Left ventricle myocardium inferior (tissue), 1 donor: ENCODE data around the gene CD302. TPM values are rescaled to one million over a fixed set of nuclear protein-coding genes. Genes with fewer than 3 reads are reported as not detected.
"Not testable (repeated sequence)": the region's sequence is repeated elsewhere in the genome, so short reads cannot be mapped to it uniquely, and the experiment has no call there.

Experiments
- DNase-seq: peaks from one replicate; pipeline ENCODE4 v3.0.0-alpha.2; 2020
- H3K27ac ChIP-seq: fragments of 200-600 bp; replicated peaks from 2 replicates; pipeline ENCODE4 v1.8.0; 2021
- H3K27me3 ChIP-seq: fragments of 200-600 bp; 2 replicates; pipeline ENCODE4 v1.8.0; 2021; ENCODE audit warnings: low read depth
- H3K36me3 ChIP-seq: fragments of 200-600 bp; 2 replicates; pipeline ENCODE4 v1.8.0; 2021
- H3K4me1 ChIP-seq: fragments of 200-600 bp; 2 replicates; pipeline ENCODE4 v1.8.0; 2021
- H3K4me3 ChIP-seq: fragments of 200-600 bp; 2 replicates; pipeline ENCODE4 v1.8.0; 2021; ENCODE audit warnings: mild to moderate bottlenecking, moderate library complexity
- H3K9me3 ChIP-seq: fragments of 200-600 bp; replicated peaks from 2 replicates; pipeline ENCODE4 v1.8.0; 2021
- intact Hi-C: fragments of 100-400 bp; cut with micrococcal nuclease; formaldehyde crosslinking; loops from one replicate; pipeline ENCODE4 v1.11.0; 2022
- total RNA-seq: library from RNA; stranded (reverse); fragmentation: NEBNext Ultra II Directional; extraction: Animal tissue kit (Norgen Biotek cat#: 25700); gene quantifications from one replicate; pipeline ENCODE4 v1.2.1, GENCODE V29; 2021
- TF ChIP-seq, protein P1 (sequence below): fragments of 200-600 bp; IDR thresholded peaks from 2 replicates; pipeline ENCODE4 v1.8.0; 2021; ENCODE audit warnings: antibody characterized with exemption, mild to moderate bottlenecking, borderline replicate concordance
- donor health status: DM: no; HTN: yes; CAD: no; lungs with severe emphysema.

Gene CD302
- total RNA-seq, 1 donor from 2014 or later = 17.2 TPM

DNA sequence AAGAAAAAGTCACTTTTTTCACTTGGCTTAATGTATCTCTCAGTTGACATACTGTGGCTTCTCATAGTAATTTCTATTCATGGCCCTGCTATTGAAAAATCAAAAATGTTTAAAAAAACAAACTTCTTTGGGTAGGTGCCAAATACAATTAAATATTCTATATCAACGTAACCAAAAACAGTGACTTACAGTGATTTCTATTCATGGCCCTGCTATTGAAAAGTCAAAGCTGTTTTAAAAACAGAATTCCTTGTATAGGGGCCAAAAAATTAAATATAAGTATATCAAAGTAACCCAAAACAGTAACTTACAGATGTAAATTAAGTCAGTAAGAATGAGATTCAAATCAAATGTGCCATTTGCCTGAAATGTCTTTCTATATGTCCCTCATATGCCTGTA is 31.4 kb upstream of the CD302 start:
- Histone ChIP-seq H3K36me3 (no peaks in the 10 kb centered on the region), H3K4me3 (no peak overlapping the region), H3K27ac (no peak overlapping the region), H3K9me3 (peaks cover 3% of the 10 kb centered on the region), H3K4me1 (no peaks in the 10 kb centered on the region), H3K27me3 (no peaks in the 10 kb centered on the region)
- intact Hi-C loops = no loop called here
- DNase-seq = no peak
- TF ChIP-seq, protein P1, sequence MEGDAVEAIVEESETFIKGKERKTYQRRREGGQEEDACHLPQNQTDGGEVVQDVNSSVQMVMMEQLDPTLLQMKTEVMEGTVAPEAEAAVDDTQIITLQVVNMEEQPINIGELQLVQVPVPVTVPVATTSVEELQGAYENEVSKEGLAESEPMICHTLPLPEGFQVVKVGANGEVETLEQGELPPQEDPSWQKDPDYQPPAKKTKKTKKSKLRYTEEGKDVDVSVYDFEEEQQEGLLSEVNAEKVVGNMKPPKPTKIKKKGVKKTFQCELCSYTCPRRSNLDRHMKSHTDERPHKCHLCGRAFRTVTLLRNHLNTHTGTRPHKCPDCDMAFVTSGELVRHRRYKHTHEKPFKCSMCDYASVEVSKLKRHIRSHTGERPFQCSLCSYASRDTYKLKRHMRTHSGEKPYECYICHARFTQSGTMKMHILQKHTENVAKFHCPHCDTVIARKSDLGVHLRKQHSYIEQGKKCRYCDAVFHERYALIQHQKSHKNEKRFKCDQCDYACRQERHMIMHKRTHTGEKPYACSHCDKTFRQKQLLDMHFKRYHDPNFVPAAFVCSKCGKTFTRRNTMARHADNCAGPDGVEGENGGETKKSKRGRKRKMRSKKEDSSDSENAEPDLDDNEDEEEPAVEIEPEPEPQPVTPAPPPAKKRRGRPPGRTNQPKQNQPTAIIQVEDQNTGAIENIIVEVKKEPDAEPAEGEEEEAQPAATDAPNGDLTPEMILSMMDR = no peak

DNA sequence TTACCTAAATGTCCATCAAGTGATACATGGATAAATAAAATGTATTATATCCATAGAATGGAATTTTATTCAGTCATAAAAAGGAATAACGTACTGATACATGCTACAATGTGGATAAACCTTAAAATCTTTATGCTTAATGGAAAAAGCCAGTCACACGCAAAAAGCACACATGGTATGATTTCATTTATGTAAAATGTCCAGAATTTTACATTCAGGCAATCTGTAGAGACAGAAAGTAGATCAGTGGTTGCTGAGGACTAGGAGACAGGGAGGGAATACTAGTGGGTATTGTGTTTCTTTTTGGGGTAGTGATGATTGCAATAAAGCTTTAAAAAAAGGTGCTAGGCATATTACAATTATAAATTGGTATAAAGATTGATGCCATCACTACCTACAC is 30.7 kb upstream of the CD302 start:
- no peaks in the 10 kb centered on the region for H3K27me3 ChIP-seq
- intact Hi-C loops = no loop called here
- H3K27ac ChIP-seq = no peak overlapping the region
- TF ChIP-seq, protein P1 = no peak
- H3K36me3 ChIP-seq = no peaks in the 10 kb centered on the region
- peaks cover 3% of the 10 kb centered on the region for H3K9me3 ChIP-seq
- no peak for DNase-seq
- H3K4me3 ChIP-seq = no peak overlapping the region
- H3K4me1 ChIP-seq = no peaks in the 10 kb centered on the region

DNA sequence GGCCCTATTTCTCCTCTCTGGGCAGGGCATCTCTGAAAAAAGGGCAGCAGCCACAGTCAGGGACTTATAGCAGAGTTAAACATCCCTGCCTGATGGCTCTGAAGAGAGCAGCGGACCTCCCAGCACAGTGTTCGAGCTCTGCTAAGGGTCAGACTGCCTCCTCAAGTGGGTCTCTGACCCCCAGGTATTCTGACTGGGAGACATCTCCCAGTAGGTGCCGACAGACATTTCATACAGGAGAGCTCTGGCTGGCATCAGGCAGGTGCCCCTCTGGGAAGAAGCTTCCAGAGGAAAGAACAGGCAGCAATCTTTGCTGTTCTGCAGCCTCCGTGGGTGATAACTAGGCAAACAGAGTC is 24.4 kb upstream of the CD302 start:
- H3K4me3 ChIP-seq, H3K9me3 ChIP-seq, intact Hi-C loops, H3K27me3 ChIP-seq, DNase-seq, H3K36me3 ChIP-seq, H3K27ac ChIP-seq, H3K4me1 ChIP-seq: not testable (repeated sequence)

DNA sequence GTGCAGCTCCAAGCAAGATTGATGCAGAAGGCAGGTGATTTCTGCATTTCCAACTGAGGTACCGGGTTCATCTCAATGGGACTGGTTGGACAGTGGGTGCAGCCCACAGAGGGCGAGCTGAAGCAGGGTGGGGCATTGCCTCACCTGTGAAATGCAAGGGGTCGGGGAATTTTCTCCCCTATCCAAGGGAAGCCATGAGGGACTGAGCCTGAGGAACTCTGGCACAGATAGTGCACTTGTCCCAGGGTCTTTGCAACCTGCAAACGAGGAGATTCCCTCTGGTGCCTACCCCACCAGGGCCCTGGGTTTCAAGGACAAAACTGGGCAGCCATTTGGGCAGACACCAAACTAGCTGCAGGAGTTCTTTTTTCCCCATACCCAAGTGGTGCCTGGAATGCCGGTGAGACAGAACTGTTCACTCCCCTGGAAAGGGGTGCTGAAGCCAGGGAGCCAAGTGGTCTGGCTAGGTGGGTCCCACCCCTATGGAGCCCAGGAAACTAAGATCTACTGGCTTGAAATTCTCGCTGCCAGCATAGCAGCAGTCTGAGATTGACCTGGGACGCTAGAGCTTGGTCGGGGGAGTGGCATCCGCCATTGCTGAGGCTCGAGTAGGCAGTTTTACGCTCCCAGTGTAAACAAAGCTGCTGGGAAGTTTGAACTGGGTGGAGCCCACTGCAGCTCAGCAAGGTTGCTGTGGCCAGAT is 23.9 kb upstream of the CD302 start:
- H3K9me3 ChIP-seq, intact Hi-C loops, H3K4me1 ChIP-seq, DNase-seq, H3K36me3 ChIP-seq, H3K27me3 ChIP-seq, H3K4me3 ChIP-seq, H3K27ac ChIP-seq: not testable (repeated sequence)

DNA sequence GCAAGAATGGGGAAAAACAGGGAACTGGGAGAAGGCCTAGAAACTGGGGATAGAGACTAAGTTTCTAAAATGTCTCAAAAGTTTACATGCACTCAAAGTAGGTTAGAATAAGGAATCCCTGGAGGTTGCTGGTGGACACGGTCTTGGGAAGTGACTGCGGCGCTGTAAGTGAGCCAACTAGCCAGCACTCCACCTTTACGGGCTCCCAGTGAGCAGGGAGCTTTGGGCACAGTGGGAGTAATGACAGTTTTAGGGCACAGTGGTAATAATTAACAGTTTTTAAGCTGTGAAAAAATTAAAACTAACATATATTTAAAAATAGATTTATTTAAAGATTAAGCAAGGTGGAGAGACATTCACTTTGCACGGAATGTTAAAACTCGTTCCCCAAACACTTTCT is 20.9 kb upstream of the CD302 start:
- no peaks in the 10 kb centered on the region for H3K9me3 ChIP-seq
- H3K4me3 ChIP-seq = no peak overlapping the region
- DNase-seq = no peak
- no peaks in the 10 kb centered on the region for H3K4me1 ChIP-seq
- no peaks in the 10 kb centered on the region for H3K27me3 ChIP-seq
- no peaks in the 10 kb centered on the region for H3K36me3 ChIP-seq
- TF ChIP-seq, protein P1 = no peak
- H3K27ac ChIP-seq = no peak overlapping the region
- intact Hi-C loops = no loop called here

DNA sequence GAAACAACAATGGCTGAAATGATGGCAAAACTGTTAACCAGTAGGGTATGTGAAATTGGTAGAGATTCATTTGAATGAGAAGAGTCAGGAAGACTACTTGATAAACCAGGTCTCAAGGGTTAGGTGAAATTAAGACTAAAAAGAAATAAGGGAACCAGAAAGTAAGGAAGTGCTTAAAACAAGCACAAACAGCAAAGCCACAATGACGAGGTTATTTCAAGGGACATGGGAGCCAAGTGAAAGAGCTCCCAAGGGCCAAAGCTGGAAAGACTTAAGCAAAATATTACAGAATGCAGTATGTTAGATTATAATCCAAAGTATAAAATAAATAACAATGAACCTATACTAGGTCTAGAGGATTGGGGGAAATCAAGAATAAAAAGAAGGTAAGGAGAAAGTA is 19.3 kb upstream of the CD302 start:
- TF ChIP-seq, protein P1 = no peak
- H3K36me3 ChIP-seq = no peaks in the 10 kb centered on the region
- no peaks in the 10 kb centered on the region for H3K27me3 ChIP-seq
- H3K4me3 ChIP-seq = no peak overlapping the region
- H3K4me1 ChIP-seq = no peaks in the 10 kb centered on the region
- H3K27ac ChIP-seq = no peak overlapping the region
- DNase-seq = no peak
- intact Hi-C loops = no loop called here
- H3K9me3 ChIP-seq = no peaks in the 10 kb centered on the region
